ENCODE data around the gene UBA52. TPM values are rescaled to one million over a fixed set of nuclear protein-coding genes. Genes with fewer than 3 reads are reported as not detected.

Gene UBA52
- polyA plus RNA-seq, 1 experiment: 1,723 TPM

- no peak for DNase-seq (ENCODE audit: low read depth, low spot score)
Measured at GRCh38 chr19:18566953-18567352, 4.7 kb upstream of the UBA52 start.

GRCh38 chr19:18568367-18568766, 3.3 kb upstream of the UBA52 start:
- POLR2A ChIA-PET: interaction anchor here (0.6 kb wide), 1 partner anchor 152 kb away, joined by 9 read pairs; no protein-coding TSS in a partner anchor
- Histone ChIP-seq H3K4me3 (ENCODE audit: low read depth, low read length) (no peak overlapping the region), H3K27ac (ENCODE audit: low read depth, low read length) (no peak overlapping the region), H3K9me3 (ENCODE audit: control insufficient read depth, insufficient read depth, low read length) (no peaks in the 10 kb centered on the region), H3K27me3 (ENCODE audit: control insufficient read depth, insufficient read depth, low read length) (no peaks in the 10 kb centered on the region)
- TF ChIP-seq CTCF (IDR thresholded peaks at IDR 0.05; ENCODE audit: low read depth, low read length): no peak
- CTCF ChIA-PET: interaction anchor here (0.7 kb wide), 1 partner anchor 25 kb away, joined by 4 read pairs; no protein-coding TSS in a partner anchor
- no peak for DNase-seq (ENCODE audit: low read depth, low spot score)

More at GRCh38 chr19:18566953-18567352, 4.7 kb upstream of the UBA52 start:
- no peaks in the 10 kb centered on the region for H3K27me3 ChIP-seq (ENCODE audit: control insufficient read depth, insufficient read depth, low read length)
- ChIA-PET POLR2A (no interaction called here), CTCF (no interaction called here)
- H3K9me3 ChIP-seq (ENCODE audit: control insufficient read depth, insufficient read depth, low read length): no peaks in the 10 kb centered on the region
- no peak for TF ChIP-seq CTCF (IDR thresholded peaks at IDR 0.05; ENCODE audit: low read depth, low read length)
- no peak overlapping the region for H3K4me3 ChIP-seq (ENCODE audit: low read depth, low read length)
- H3K27ac ChIP-seq (ENCODE audit: low read depth, low read length): no peak overlapping the region

- H3K9me3 ChIP-seq (ENCODE audit: control insufficient read depth, insufficient read depth, low read length): no peaks in the 10 kb centered on the region
- POLR2A ChIA-PET: no interaction called here
- H3K27ac ChIP-seq (ENCODE audit: low read depth, low read length): no peak overlapping the region
- no peak overlapping the region for H3K4me3 ChIP-seq (ENCODE audit: low read depth, low read length)
- TF ChIP-seq CTCF (IDR thresholded peaks at IDR 0.05; ENCODE audit: low read depth, low read length): no peak
- CTCF ChIA-PET: no interaction called here
- no peak for DNase-seq (ENCODE audit: low read depth, low spot score)
- no peaks in the 10 kb centered on the region for H3K27me3 ChIP-seq (ENCODE audit: control insufficient read depth, insufficient read depth, low read length)
Measured at GRCh38 chr19:18574691-18575291, 3.1 kb downstream of the UBA52 start.

- no peak for TF ChIP-seq CTCF (IDR thresholded peaks at IDR 0.05; ENCODE audit: low read depth, low read length)
- ChIA-PET CTCF (no interaction called here), POLR2A (interaction anchor here (0.6 kb wide), 1 partner anchor 9 kb away, joined by 5 read pairs; no protein-coding TSS in a partner anchor)
- H3K9me3 ChIP-seq (ENCODE audit: control insufficient read depth, insufficient read depth, low read length): no peaks in the 10 kb centered on the region
- H3K4me3 ChIP-seq (ENCODE audit: low read depth, low read length): no peak overlapping the region
- no peaks in the 10 kb centered on the region for H3K27me3 ChIP-seq (ENCODE audit: control insufficient read depth, insufficient read depth, low read length)
- DNase-seq (ENCODE audit: low read depth, low spot score): no peak
- no peak overlapping the region for H3K27ac ChIP-seq (ENCODE audit: low read depth, low read length)
Measured at GRCh38 chr19:18576383-18576782, 4.7 kb downstream of the UBA52 start.

- ChIA-PET POLR2A (no interaction called here), CTCF (no interaction called here)
- Histone ChIP-seq H3K27ac (ENCODE audit: low read depth, low read length) (no peak overlapping the region), H3K9me3 (ENCODE audit: control insufficient read depth, insufficient read depth, low read length) (no peaks in the 10 kb centered on the region), H3K27me3 (ENCODE audit: control insufficient read depth, insufficient read depth, low read length) (no peaks in the 10 kb centered on the region), H3K4me3 (ENCODE audit: low read depth, low read length) (no peak overlapping the region)
- TF ChIP-seq CTCF (IDR thresholded peaks at IDR 0.05; ENCODE audit: low read depth, low read length): no peak
- no peak for DNase-seq (ENCODE audit: low read depth, low spot score)
Measured at GRCh38 chr19:18577365-18577914, 5.8 kb downstream of the UBA52 start.

Data from AG04450 (cell line).